K562 (cell line): ENCODE data around the gene CATSPER4. TPM values are rescaled to one million over a fixed set of nuclear protein-coding genes. Genes with fewer than 3 reads are reported as not detected.

ENCODE experiments used
- ATF7 ChIP-seq: fragments of 450-650 bp; IDR thresholded peaks from 2 replicates; pipeline ENCODE4 v1.7.1; 2014; ENCODE audit warnings: mild to moderate bottlenecking, moderate library complexity
- EP400 ChIP-seq: fragments of 450-650 bp; IDR thresholded peaks from 2 replicates; pipeline ENCODE4 v1.6.1; 2017; ENCODE audit warnings: antibody characterized with exemption, mild to moderate bottlenecking, moderate library complexity
- FUS ChIP-seq: fragments of 200-400 bp; formaldehyde crosslinking; optimal IDR thresholded peaks from 2 replicates; pipeline ENCODE3; 2017; ENCODE audit warnings: low read depth, low read length
- NEUROD1 ChIP-seq: fragments of 150-350 bp; IDR thresholded peaks from 2 replicates; pipeline ENCODE4 v1.6.1; 2014; ENCODE audit warnings: borderline replicate concordance, low read length, low read depth; ENCODE audit not compliant: partially characterized antibody
- POLR2B ChIP-seq: fragments of 450-650 bp; IDR thresholded peaks from 2 replicates; pipeline ENCODE4 v1.6.1; 2018; ENCODE audit warnings: low read depth; ENCODE audit not compliant: partially characterized antibody
- TCFL5 ChIP-seq: fragments of 250-450 bp; sonication (Bioruptor Pico); conservative IDR thresholded peaks from 2 replicates; pipeline ENCODE4 v1.6.1; 2021; ENCODE audit warnings: mild to moderate bottlenecking, moderate library complexity, matching md5 sums
- ZNF134 ChIP-seq: fragments of 250-450 bp; sonication (Bioruptor Pico); conservative IDR thresholded peaks from 2 replicates; pipeline ENCODE4 v1.4.0; 2020
- ZNF184 ChIP-seq: sonication (generic); formaldehyde crosslinking; IDR thresholded peaks from 2 replicates; pipeline ENCODE4 v1.5.0; 2020; ENCODE audit warnings: missing genetic modification reagents
- ZNF197 ChIP-seq: fragments of 200-800 bp; sonication (Bioruptor generic); IDR thresholded peaks from 2 replicates; pipeline ENCODE4 v1.6.1; 2016; ENCODE audit warnings: low read depth, missing genetic modification characterization, missing compliant biosample characterization
- ZNF384 ChIP-seq: IDR thresholded peaks from 2 replicates; pipeline ENCODE4 v1.6.1; 2012; ENCODE audit warnings: low read depth, low read length, improper control_type of control experiment
- ZNF444 ChIP-seq: fragments of 250-450 bp; sonication (Bioruptor Pico); IDR thresholded peaks from 2 replicates; pipeline ENCODE4 v1.4.0; 2020; ENCODE audit warnings: mild to moderate bottlenecking, moderate library complexity
- ZNF586 ChIP-seq: fragments of 450-650 bp; formaldehyde crosslinking; conservative IDR thresholded peaks from 2 replicates; pipeline ENCODE4 v1.4.0; 2020; ENCODE audit warnings: mild to moderate bottlenecking, moderate library complexity
- polyA plus RNA-seq, 8 experiments: library from polyadenylated mRNA; depleted of rRNA in 4 of 8; stranded (reverse) in 5 of 8; unstranded in 3 of 8; fragments of >200 nt; fragmentation: Nextera tagmentation in 2 of 8; fragmentation: Illumina TruSeq in 1 of 8; extraction: Ambion mirVana in 2 of 8; extraction: Trizol in 1 of 8; gene quantifications; 2 replicates each; pipeline versions ENCODE4 v1.2.1 to v1.2.3, GENCODE V29; 2011 to 2014; ENCODE audit warnings: inconsistent platforms in 1 of 8, missing spikeins in 1 of 8
- total RNA-seq, 7 experiments: library from RNA; depleted of rRNA in 6 of 7; stranded (reverse); fragments of >200 nt in 6 of 7; fragmentation: Illumina TruSeq in 2 of 7; extraction: Trizol in 2 of 7; gene quantifications; 2 replicates each; pipeline versions ENCODE4 v1.2.1 to v1.2.3, GENCODE V29; 2011 to 2021; ENCODE audit warnings: low replicate concordance in 1 of 7
- TF ChIP-seq, protein P1 (sequence below): fragments of 450-650 bp; IDR thresholded peaks from 2 replicates; pipeline ENCODE4 v1.6.1; 2016; ENCODE audit warnings: mild to moderate bottlenecking, moderate library complexity

CATSPER4 gene
- total and polyA plus RNA-seq, 9 of the 15 experiments (the other 6 are each of a cell fraction or from before 2014, with no cell fraction given) = 0.04 to 0.13 TPM; not detected in 7

DNA sequence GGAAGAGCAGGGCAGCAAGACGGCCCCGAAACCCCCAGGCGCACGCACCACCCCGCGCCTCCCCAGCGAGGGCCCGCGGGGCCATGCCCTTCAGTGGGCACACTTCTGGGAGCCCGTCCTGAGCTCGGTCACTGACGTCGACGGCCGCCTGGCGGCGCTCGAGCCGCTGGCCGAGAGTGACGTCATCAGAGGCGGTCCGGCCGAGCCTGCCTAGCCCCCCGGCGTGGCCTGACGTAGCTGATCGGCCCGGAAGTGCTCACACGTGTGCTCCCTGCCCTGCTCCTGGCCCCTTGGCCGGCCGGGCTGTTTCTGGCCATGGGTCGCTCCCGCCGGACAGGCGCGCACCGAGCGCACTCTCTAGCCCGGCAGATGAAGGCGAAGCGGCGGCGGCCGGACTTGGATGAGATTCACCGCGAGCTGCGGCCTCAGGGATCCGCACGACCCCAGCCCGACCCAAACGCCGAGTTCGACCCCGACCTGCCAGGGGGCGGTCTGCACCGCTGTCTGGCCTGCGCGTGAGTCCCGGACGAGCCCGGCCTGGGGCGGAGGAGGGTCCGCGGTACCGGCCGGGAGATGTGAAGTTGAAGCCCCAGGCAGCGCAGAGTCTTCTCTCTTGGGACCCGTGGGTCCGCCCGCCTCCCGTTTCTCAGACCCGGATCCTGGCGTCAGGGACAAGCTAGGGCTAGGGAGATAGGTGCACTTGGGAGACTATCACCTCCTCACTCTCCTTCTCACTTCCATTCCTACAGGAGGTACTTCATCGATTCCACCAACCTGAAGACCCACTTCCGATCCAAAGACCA is 20.5 kb upstream of the CATSPER4 start, which contains the start of gene ZNF593 (continued):
- TF ChIP-seq NEUROD1 = peak; percentile 65
- no peak for TF ChIP-seq ZNF444
- no peak for TF ChIP-seq TCFL5 (CRISPR knock-in tag)
- TF ChIP-seq ZNF586 (CRISPR knock-in tag) = no peak
- peak; percentile 67 for TF ChIP-seq POLR2B
- no peak for TF ChIP-seq ZNF184 (CRISPR knock-in tag)
- no peak for TF ChIP-seq ZNF197 (CRISPR knock-in tag)
- TF ChIP-seq ZNF134 (CRISPR knock-in tag) = no peak
- TF ChIP-seq ATF7 = peak; percentile 99
- TF ChIP-seq EP400 = peak; percentile 99
- TF ChIP-seq, protein P1, sequence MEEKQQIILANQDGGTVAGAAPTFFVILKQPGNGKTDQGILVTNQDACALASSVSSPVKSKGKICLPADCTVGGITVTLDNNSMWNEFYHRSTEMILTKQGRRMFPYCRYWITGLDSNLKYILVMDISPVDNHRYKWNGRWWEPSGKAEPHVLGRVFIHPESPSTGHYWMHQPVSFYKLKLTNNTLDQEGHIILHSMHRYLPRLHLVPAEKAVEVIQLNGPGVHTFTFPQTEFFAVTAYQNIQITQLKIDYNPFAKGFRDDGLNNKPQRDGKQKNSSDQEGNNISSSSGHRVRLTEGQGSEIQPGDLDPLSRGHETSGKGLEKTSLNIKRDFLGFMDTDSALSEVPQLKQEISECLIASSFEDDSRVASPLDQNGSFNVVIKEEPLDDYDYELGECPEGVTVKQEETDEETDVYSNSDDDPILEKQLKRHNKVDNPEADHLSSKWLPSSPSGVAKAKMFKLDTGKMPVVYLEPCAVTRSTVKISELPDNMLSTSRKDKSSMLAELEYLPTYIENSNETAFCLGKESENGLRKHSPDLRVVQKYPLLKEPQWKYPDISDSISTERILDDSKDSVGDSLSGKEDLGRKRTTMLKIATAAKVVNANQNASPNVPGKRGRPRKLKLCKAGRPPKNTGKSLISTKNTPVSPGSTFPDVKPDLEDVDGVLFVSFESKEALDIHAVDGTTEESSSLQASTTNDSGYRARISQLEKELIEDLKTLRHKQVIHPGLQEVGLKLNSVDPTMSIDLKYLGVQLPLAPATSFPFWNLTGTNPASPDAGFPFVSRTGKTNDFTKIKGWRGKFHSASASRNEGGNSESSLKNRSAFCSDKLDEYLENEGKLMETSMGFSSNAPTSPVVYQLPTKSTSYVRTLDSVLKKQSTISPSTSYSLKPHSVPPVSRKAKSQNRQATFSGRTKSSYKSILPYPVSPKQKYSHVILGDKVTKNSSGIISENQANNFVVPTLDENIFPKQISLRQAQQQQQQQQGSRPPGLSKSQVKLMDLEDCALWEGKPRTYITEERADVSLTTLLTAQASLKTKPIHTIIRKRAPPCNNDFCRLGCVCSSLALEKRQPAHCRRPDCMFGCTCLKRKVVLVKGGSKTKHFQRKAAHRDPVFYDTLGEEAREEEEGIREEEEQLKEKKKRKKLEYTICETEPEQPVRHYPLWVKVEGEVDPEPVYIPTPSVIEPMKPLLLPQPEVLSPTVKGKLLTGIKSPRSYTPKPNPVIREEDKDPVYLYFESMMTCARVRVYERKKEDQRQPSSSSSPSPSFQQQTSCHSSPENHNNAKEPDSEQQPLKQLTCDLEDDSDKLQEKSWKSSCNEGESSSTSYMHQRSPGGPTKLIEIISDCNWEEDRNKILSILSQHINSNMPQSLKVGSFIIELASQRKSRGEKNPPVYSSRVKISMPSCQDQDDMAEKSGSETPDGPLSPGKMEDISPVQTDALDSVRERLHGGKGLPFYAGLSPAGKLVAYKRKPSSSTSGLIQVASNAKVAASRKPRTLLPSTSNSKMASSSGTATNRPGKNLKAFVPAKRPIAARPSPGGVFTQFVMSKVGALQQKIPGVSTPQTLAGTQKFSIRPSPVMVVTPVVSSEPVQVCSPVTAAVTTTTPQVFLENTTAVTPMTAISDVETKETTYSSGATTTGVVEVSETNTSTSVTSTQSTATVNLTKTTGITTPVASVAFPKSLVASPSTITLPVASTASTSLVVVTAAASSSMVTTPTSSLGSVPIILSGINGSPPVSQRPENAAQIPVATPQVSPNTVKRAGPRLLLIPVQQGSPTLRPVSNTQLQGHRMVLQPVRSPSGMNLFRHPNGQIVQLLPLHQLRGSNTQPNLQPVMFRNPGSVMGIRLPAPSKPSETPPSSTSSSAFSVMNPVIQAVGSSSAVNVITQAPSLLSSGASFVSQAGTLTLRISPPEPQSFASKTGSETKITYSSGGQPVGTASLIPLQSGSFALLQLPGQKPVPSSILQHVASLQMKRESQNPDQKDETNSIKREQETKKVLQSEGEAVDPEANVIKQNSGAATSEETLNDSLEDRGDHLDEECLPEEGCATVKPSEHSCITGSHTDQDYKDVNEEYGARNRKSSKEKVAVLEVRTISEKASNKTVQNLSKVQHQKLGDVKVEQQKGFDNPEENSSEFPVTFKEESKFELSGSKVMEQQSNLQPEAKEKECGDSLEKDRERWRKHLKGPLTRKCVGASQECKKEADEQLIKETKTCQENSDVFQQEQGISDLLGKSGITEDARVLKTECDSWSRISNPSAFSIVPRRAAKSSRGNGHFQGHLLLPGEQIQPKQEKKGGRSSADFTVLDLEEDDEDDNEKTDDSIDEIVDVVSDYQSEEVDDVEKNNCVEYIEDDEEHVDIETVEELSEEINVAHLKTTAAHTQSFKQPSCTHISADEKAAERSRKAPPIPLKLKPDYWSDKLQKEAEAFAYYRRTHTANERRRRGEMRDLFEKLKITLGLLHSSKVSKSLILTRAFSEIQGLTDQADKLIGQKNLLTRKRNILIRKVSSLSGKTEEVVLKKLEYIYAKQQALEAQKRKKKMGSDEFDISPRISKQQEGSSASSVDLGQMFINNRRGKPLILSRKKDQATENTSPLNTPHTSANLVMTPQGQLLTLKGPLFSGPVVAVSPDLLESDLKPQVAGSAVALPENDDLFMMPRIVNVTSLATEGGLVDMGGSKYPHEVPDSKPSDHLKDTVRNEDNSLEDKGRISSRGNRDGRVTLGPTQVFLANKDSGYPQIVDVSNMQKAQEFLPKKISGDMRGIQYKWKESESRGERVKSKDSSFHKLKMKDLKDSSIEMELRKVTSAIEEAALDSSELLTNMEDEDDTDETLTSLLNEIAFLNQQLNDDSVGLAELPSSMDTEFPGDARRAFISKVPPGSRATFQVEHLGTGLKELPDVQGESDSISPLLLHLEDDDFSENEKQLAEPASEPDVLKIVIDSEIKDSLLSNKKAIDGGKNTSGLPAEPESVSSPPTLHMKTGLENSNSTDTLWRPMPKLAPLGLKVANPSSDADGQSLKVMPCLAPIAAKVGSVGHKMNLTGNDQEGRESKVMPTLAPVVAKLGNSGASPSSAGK = peak; percentile 66
- TF ChIP-seq ZNF384 = peak; percentile 6; the same call in 1 of the 2 replicates
- peak; percentile 42 for TF ChIP-seq FUS
